Epithelial cell of umbilical artery (primary cell): ENCODE measurements around the gene ATP4A. TPM values are rescaled to one million over a fixed set of nuclear protein-coding genes. Genes with fewer than 3 reads are reported as not detected.

Experiments used
- total RNA-seq: library from RNA; depleted of rRNA; stranded (reverse); fragments of >200 nt; gene quantifications from 2 replicates; pipeline ENCODE4 v1.2.3, GENCODE V29; 2014

ATP4A gene
- not detected in 2 replicates for total RNA-seq

GRCh38 chr19:35563207-35563829 lies at the start of gene ATP4A:
TSS of gene ATP4A (minus strand) at chr19:35563658. CDS start at chr19:35563629, 29 bp downstream.

GRCh38 chr19:35612559-35613321 lies 49.3 kb upstream of the ATP4A start, which contains the start of gene HAUS5:
TSS of gene HAUS5 (plus strand) at chr19:35612735. CDS start at chr19:35612795, 60 bp downstream.

GRCh38 chr19:35585848-35586247 lies 22.4 kb upstream of the ATP4A start, which contains the start of gene PMIS2:
TSS of gene PMIS2 (plus strand) at chr19:35586173. CDS start at chr19:35586260, 87 bp downstream.

GRCh38 chr19:35545001-35545854 lies 18.2 kb downstream of the ATP4A start, which contains the start of gene TMEM147:
TSS of gene TMEM147 (plus strand) at chr19:35545626. CDS start at chr19:35545740, 114 bp downstream.

GRCh38 chr19:35533201-35533821 lies 30.1 kb downstream of the ATP4A start, which contains the start of gene GAPDHS:
TSS of gene GAPDHS (plus strand) at chr19:35533456. CDS start at chr19:35533528, 72 bp downstream.

GRCh38 chr19:35528218-35529038 lies 35.0 kb downstream of the ATP4A start, which contains the start of gene SBSN:
TSS of gene SBSN (minus strand) at chr19:35528311. CDS start at chr19:35528281, 30 bp downstream.

GRCh38 chr19:35513628-35514281 lies 49.7 kb downstream of the ATP4A start, which contains the start of gene DMKN:
TSS of gene DMKN (minus strand) at chr19:35513649. CDS start at chr19:35513475, 174 bp downstream.

Other genes starting within 250 kb of the ATP4A start
- gene CD22, start 234.5 kb downstream of the ATP4A start, total RNA-seq: 0.46 TPM in 1 of 2 replicates, not detected in the other
- gene FFAR1, start 215.8 kb downstream of the ATP4A start, total RNA-seq: not detected in 2 replicates
- not detected in 2 replicates for gene FFAR3, start 205.2 kb downstream of the ATP4A start, total RNA-seq
- not detected in 2 replicates for gene GPR42, start 192.6 kb downstream of the ATP4A start, total RNA-seq
- not detected in 2 replicates for gene FFAR2, start 115.4 kb downstream of the ATP4A start, total RNA-seq
- not detected in 2 replicates for gene KRTDAP, start 73.2 kb downstream of the ATP4A start, total RNA-seq
- not detected in 2 replicates for gene DMKN, start 50.0 kb downstream of the ATP4A start, total RNA-seq
- not detected in 2 replicates for gene SBSN, start 35.3 kb downstream of the ATP4A start, total RNA-seq
- not detected in 2 replicates for gene GAPDHS, start 30.2 kb downstream of the ATP4A start, total RNA-seq
- 72.6 and 78.6 TPM in 2 replicates for gene TMEM147, start 18.0 kb downstream of the ATP4A start, total RNA-seq
- gene PMIS2, start 22.5 kb upstream of the ATP4A start, total RNA-seq: not detected in 2 replicates
- 6.8 and 9.9 TPM in 2 replicates for gene HAUS5, start 49.1 kb upstream of the ATP4A start, total RNA-seq
- gene RBM42, start 65.4 kb upstream of the ATP4A start, total RNA-seq: 48.3 and 53.3 TPM in 2 replicates
- gene ETV2, start 78.1 kb upstream of the ATP4A start, total RNA-seq: 0.30 TPM in 1 of 2 replicates, not detected in the other
- 282 and 403 TPM in 2 replicates for gene COX6B1, start 84.7 kb upstream of the ATP4A start, total RNA-seq
- gene UPK1A, start 102.9 kb upstream of the ATP4A start, total RNA-seq: not detected in 2 replicates
- not detected in 2 replicates for gene ZBTB32, start 140.9 kb upstream of the ATP4A start, total RNA-seq
- 3.6 and 7.0 TPM in 2 replicates for gene KMT2B, start 154.3 kb upstream of the ATP4A start, total RNA-seq
- gene IGFLR1, start 178.8 kb upstream of the ATP4A start, total RNA-seq: 0.91 and 4.2 TPM in 2 replicates
- gene U2AF1L4, start 181.8 kb upstream of the ATP4A start, total RNA-seq: 3.9 and 14.0 TPM in 2 replicates
- gene PSENEN, start 182.0 kb upstream of the ATP4A start, total RNA-seq: 14.0 and 15.2 TPM in 2 replicates
- gene LIN37, start 184.9 kb upstream of the ATP4A start, total RNA-seq: 5.2 and 9.0 TPM in 2 replicates
- 0.65 and 3.0 TPM in 2 replicates for gene HSPB6, start 193.4 kb upstream of the ATP4A start, total RNA-seq
- gene PROSER3, start 194.5 kb upstream of the ATP4A start, total RNA-seq: 2.6 and 4.0 TPM in 2 replicates
- gene ARHGAP33, start 211.9 kb upstream of the ATP4A start, total RNA-seq: 2.6 and 4.0 TPM in 2 replicates
- not detected in 2 replicates for gene PRODH2, start 249.2 kb upstream of the ATP4A start, total RNA-seq